DOHH2 (cell line): ENCODE data around the gene SF3A2.

ENCODE experiments used
- H3F3A ChIP-seq: fragments of 200-600 bp; sonication (generic), shearing (Covaris generic); 2 replicates; pipeline ENCODE4 v1.6.0; 2016; ENCODE audit warnings: antibody characterized with exemption, mild to moderate bottlenecking; ENCODE audit not compliant: control insufficient read depth, insufficient read depth
- H3K27ac ChIP-seq: fragments of 200-600 bp; sonication (generic); 2 replicates; pipeline ENCODE4 v1.5.1; 2014; ENCODE audit warnings: low read depth, mild to moderate bottlenecking, low read length, moderate library complexity
- H3K27me3 ChIP-seq: fragments of 200-600 bp; sonication (generic); 2 replicates; pipeline ENCODE4 v1.6.1; 2014; ENCODE audit warnings: mild to moderate bottlenecking, low read length, mixed read lengths; ENCODE audit not compliant: control insufficient read depth
- H3K36me3 ChIP-seq: fragments of 200-600 bp; sonication (generic); 2 replicates; pipeline ENCODE4 v1.6.1; 2014; ENCODE audit warnings: mild to moderate bottlenecking, low read length, moderate library complexity, mixed read lengths; ENCODE audit not compliant: control insufficient read depth
- H3K4me1 ChIP-seq: fragments of 200-600 bp; sonication (generic); 2 replicates; pipeline ENCODE4 v1.6.1; 2014; ENCODE audit warnings: mild to moderate bottlenecking, low read length, mixed read lengths; ENCODE audit not compliant: control insufficient read depth
- H3K4me2 ChIP-seq: fragments of 200-600 bp; sonication (generic); 2 replicates; pipeline ENCODE4 v1.6.0; 2014; ENCODE audit warnings: mild to moderate bottlenecking, low read length, moderate library complexity
- H3K4me3 ChIP-seq: fragments of 200-600 bp; sonication (generic); 2 replicates; pipeline ENCODE4 v1.5.1; 2014; ENCODE audit warnings: mild to moderate bottlenecking, low read length, mixed read lengths
- H3K79me2 ChIP-seq: fragments of 200-600 bp; sonication (generic); 2 replicates; pipeline ENCODE4 v1.6.1; 2014; ENCODE audit warnings: mild to moderate bottlenecking, low read length, mixed read lengths; ENCODE audit not compliant: control insufficient read depth
- H3K9me2 ChIP-seq: fragments of 200-600 bp; sonication (generic); replicated peaks from 2 replicates; pipeline ENCODE4 v1.6.1; 2014; ENCODE audit warnings: mild to moderate bottlenecking, low read length, mixed read lengths; ENCODE audit not compliant: control insufficient read depth
- H3K9me3 ChIP-seq: fragments of 200-600 bp; sonication (generic); 2 replicates; pipeline ENCODE4 v1.6.1; 2014; ENCODE audit warnings: antibody characterized with exemption, low read length, mixed read lengths; ENCODE audit not compliant: control insufficient read depth, insufficient read depth
- H4K20me1 ChIP-seq: fragments of 200-600 bp; sonication (generic); 2 replicates; pipeline ENCODE4 v1.6.0; 2014; ENCODE audit warnings: low read depth, mild to moderate bottlenecking, antibody characterized with exemption, low read length, moderate library complexity; ENCODE audit not compliant: control insufficient read depth, insufficient read depth
- EZH2phosphoT487 ChIP-seq: fragments of 200-600 bp; sonication (generic); IDR thresholded peaks from 2 replicates; pipeline ENCODE4 v1.6.1; 2017; ENCODE audit warnings: borderline replicate concordance, mild to moderate bottlenecking, antibody characterized with exemption, low read length, moderate library complexity, mixed read lengths
- TF ChIP-seq, protein P1 (sequence below): fragments of 200-600 bp; sonication (generic); IDR thresholded peaks from one replicate; pipeline ENCODE4 v1.5.1; 2014; ENCODE audit warnings: antibody characterized with exemption, mild to moderate bottlenecking, low read depth, low read length; ENCODE audit not compliant: poor library complexity, severe bottlenecking

Gene SF3A2

GRCh38 chr19:2276429-2276986 lies 39.9 kb downstream of the SF3A2 start:
- no peak for TF ChIP-seq EZH2phosphoT487
- TF ChIP-seq, protein P1, sequence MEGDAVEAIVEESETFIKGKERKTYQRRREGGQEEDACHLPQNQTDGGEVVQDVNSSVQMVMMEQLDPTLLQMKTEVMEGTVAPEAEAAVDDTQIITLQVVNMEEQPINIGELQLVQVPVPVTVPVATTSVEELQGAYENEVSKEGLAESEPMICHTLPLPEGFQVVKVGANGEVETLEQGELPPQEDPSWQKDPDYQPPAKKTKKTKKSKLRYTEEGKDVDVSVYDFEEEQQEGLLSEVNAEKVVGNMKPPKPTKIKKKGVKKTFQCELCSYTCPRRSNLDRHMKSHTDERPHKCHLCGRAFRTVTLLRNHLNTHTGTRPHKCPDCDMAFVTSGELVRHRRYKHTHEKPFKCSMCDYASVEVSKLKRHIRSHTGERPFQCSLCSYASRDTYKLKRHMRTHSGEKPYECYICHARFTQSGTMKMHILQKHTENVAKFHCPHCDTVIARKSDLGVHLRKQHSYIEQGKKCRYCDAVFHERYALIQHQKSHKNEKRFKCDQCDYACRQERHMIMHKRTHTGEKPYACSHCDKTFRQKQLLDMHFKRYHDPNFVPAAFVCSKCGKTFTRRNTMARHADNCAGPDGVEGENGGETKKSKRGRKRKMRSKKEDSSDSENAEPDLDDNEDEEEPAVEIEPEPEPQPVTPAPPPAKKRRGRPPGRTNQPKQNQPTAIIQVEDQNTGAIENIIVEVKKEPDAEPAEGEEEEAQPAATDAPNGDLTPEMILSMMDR, result no peak
- Histone ChIP-seq H3K27me3 (no peaks in the 10 kb centered on the region), H3K4me3 (no peak overlapping the region), H4K20me1 (peaks cover 10% of the 10 kb centered on the region), H3K4me1 (peaks cover 23% of the 10 kb centered on the region), H3K36me3 (peaks cover 37% of the 10 kb centered on the region), H3F3A (peaks cover 30% of the 10 kb centered on the region), H3K9me3 (no peaks in the 10 kb centered on the region), H3K79me2 (peaks cover 31% of the 10 kb centered on the region), H3K4me2 (no peak overlapping the region), H3K27ac (no peak overlapping the region), H3K9me2 (no peaks in the 10 kb centered on the region)

GRCh38 chr19:2277138-2277537 lies 40.5 kb downstream of the SF3A2 start:
- peaks cover 6% of the 10 kb centered on the region for H4K20me1 ChIP-seq
- H3K4me3 ChIP-seq, result no peak overlapping the region
- H3K9me3 ChIP-seq, result no peaks in the 10 kb centered on the region
- H3K36me3 ChIP-seq, result peaks cover 31% of the 10 kb centered on the region
- peaks cover 25% of the 10 kb centered on the region for H3K79me2 ChIP-seq
- peaks cover 25% of the 10 kb centered on the region for H3K4me1 ChIP-seq
- H3K4me2 ChIP-seq, result no peak overlapping the region
- TF ChIP-seq, protein P1, result no peak
- no peak for TF ChIP-seq EZH2phosphoT487
- no peak overlapping the region for H3K27ac ChIP-seq
- peaks cover 3% of the 10 kb centered on the region; the same call in 1 of the 2 replicates for H3K27me3 ChIP-seq
- H3K9me2 ChIP-seq, result no peaks in the 10 kb centered on the region
- peaks cover 25% of the 10 kb centered on the region for H3F3A ChIP-seq

DNA sequence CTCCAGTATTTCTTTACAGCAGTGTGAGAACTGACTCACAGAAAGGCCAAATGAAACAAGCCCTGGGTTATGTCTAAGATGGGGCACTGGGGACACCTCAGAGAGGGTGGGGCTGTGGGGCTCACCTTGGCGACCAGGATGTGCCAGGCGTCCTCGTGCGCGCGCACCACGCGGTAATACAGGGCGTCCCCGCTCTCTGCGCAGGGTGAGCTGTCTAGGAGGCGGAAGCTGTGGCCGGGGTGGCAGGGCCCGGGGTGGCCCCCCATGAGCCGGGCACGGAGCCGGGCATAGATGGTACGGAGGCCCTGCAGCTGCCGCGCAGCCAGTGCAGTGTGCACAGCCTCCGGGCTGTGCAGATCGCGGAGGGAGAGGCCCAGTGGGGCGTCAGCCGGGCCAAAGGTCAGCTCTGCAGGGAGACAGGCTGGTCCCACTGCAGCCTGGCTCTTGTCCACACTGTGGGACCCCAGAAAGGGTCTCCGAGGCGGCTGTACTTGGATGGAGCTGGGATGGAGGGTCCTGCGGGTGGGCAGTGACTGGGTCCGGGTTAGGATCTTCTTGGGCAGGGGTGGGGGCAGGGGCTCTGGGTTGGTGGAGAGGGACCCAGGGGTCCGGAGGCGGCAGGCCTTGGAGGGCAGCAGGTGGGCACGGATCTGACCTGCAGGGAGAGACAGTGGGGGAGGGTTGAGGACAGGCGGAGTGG lies 42.0 kb downstream of the SF3A2 start:
- Histone ChIP-seq H4K20me1 (peaks cover 6% of the 10 kb centered on the region), H3K4me1 (peaks cover 23% of the 10 kb centered on the region), H3K4me2 (no peak overlapping the region), H3K36me3 (peaks cover 17% of the 10 kb centered on the region), H3K4me3 (no peak overlapping the region), H3K79me2 (peaks cover 15% of the 10 kb centered on the region), H3K27me3 (peaks cover 13% of the 10 kb centered on the region), H3K9me2 (no peaks in the 10 kb centered on the region), H3K27ac (no peak overlapping the region), H3F3A (peaks cover 12% of the 10 kb centered on the region), H3K9me3 (no peaks in the 10 kb centered on the region)
- no peak for TF ChIP-seq EZH2phosphoT487
- TF ChIP-seq, protein P1, result no peak
